ENCODE measurements around the gene HECW1.
A peak's percentile ranks its signal among the peaks of the same experiment; 100 is the strongest.
"Not testable (repeated sequence)": the region's sequence is repeated elsewhere in the genome, so short reads cannot be mapped to it uniquely, and the experiment has no call there.

HECW1 gene

GRCh38 chr7:43302773-43303460 lies 190.5 kb downstream of the HECW1 start:
- no peak for DNase-seq (ENCODE audit: low read depth in 3 of 3, low spot score in 1 of 3)

- DNase-seq (ENCODE audit: low read depth in 3 of 3, low spot score in 1 of 3) = peak in 1 of 3 donors; percentile 31
These were observed 191.3 kb downstream of the HECW1 start for GRCh38 chr7:43303740-43304241.

GRCh38 chr7:43306404-43306803 lies 194.0 kb downstream of the HECW1 start:
- DNase-seq (ENCODE audit: low read depth in 3 of 3, low spot score in 1 of 3) = no peak

DNA sequence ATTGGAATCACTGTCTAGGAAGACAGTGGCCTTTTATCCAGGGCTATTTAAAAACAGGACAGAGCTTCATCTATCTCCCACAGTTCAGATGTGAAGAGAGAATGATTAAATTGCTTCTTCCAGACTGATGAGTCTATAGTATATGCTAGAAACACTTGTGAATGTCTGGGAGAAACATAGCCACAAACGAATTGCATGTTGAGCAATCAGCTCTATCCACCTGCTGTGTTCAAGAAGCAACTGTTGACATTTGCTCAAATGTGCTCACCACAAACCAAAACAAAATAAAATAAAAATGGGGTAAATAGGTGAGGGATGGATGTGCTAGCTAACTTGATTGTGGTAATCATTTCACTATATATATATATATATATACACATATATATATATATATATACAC lies 195.1 kb downstream of the HECW1 start:
- no peak for DNase-seq (ENCODE audit: low read depth in 3 of 3, low spot score in 1 of 3)

DNA sequence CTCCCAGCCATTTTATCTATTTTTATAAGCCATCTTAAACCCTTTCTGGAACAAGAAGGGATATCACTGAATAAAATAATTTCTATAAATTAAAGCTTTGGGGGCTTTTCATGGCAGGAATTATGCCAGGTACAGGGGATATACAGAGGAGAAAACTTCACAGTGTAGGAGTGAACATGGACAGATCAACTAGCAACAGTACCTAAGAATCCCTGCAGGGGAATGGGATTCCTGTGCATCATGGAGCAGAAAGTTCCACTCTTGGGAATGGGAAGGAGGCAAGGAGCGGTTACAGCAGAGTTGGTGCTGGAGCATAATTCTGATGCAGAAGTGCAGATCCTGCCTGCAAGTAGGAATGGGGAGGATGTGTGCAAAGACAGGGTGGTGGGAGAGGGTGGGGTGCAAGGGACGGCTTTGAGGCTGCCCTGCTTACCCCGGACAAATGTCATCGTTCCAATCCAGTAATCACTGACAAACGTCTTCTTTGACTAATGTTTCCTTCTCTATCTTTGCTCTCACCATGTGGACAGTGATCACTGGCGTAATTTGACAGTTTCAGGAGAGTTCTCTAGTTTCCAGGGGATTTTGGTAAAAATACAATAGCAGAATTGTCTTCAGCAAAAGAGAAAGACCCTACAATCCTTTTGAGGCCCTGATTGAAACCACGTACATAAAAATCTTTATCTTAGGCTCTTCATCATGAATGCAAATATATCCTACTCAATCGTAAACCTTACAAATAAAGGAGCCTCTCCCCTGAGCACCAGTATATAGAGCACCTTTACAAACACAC lies 196.7 kb downstream of the HECW1 start:
- DNase-seq (ENCODE audit: low read depth in 3 of 3, low spot score in 1 of 3) = no peak

DNA sequence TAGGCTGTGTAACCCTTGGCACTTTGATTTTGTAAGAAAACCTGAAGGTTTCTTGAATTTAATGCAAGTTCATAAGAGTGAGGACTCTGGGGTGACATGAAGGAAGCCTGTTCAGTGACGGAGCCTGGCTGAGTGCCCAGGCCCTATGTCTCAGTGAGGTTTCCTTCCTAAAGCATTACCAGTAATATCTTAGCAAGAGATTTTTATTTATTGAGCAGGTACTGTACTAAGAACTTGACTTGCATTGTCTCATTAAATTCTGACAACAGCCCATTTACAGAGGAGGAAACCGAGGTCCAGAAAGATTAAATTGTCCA lies 197.2 kb downstream of the HECW1 start:
- DNase-seq (ENCODE audit: low read depth in 3 of 3, low spot score in 1 of 3) = no peak

- no peak for DNase-seq (ENCODE audit: low read depth in 3 of 3, low spot score in 1 of 3)
These were observed 198.6 kb downstream of the HECW1 start for GRCh38 chr7:43311052-43311451.

DNA sequence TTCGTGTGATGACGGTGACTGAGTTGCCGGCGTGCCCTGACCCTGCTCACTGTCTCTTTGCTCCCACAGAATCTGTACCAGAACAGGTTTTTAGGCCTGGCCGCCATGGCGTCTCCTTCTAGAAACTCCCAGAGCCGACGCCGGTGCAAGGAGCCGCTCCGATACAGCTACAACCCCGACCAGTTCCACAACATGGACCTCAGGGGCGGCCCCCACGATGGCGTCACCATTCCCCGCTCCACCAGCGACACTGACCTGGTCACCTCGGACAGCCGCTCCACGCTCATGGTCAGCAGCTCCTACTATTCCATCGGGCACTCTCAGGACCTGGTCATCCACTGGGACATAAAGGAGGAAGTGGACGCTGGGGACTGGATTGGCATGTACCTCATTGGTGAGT lies 199.2 kb downstream of the HECW1 start:
- no peak for DNase-seq (ENCODE audit: low read depth in 3 of 3, low spot score in 1 of 3)

DNA sequence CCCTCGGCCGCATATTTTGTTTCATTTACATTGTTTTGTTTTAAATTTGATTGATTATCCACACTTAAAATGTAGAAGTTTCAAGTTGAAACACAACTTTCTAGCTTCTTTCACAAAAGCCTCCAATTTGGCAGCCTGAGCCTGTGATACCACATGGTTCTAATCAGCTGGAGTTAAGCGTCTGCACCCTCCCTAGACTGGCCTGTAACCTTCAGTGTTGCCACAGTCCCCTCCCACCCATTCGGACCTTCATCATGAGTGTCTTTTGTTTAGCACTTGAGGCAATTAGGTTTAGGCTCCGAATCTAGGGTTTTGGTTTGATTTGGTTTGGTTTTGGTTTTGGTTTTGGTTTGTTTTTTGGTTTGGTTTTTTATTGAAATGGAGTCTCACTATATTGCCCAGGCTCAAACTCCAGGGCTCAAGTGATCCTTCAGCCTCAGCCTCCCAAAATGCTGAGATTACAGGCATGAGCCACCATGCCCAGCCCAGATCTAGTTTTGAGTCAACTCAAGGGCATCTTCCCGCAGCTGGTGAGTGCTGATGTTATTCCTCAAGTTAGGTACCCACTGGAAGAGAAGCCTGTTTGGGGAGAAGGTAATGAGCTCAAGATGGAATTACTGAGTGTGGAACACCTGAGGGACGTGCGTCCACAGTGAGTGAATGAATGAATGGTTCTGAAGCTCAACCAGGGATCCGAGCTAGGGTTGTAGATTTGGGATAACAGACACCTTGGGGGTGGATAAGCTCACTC lies 201.4 kb downstream of the HECW1 start:
- no peak for DNase-seq (ENCODE audit: low read depth in 3 of 3, low spot score in 1 of 3)

GRCh38 chr7:43314379-43315158 lies 202.1 kb downstream of the HECW1 start:
- no peak for DNase-seq (ENCODE audit: low read depth in 3 of 3, low spot score in 1 of 3)

DNA sequence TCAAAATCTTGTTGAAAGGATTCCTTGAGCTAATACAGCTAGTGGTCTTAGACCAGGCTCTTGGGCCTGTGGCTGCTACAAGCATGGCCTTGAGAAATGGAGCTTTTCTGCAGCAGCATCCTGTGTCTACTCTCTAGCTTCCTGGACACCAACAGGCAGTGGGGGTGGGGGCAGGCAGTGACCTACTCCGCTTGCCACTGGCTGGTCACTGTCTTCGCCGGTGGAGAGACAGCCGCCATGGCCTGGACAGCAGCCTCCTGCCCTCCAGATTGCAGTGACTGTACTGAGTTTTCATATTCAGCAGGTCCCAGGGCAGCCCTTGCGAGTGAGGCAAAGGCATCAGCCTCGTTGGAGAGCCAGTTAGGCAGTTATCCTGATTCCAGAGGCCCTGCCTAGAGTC lies 204.6 kb downstream of the HECW1 start:
- DNase-seq (ENCODE audit: low read depth in 3 of 3, low spot score in 1 of 3) = no peak

GRCh38 chr7:43318188-43318770 lies 205.8 kb downstream of the HECW1 start:
- DNase-seq (ENCODE audit: low read depth in 3 of 3, low spot score in 1 of 3) = no peak

DNA sequence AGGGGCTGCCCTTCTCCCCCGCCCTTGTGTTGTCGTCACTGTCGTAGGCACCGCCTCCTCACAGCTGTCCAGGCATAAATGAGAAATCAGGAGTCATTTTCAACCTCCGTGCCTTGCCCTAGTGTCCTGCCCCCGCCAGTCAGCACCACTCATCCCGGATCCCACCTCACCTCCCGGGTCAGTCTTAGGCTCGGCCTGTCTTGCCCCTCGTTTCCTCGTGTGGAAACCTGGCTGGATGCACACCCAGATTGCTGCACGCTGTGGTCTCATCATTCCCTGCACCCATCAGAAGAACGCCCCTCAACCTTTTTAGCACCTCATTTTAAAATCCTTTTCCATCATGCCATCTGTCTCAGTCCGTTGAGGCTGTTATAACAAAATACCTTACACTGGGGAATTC lies 213.1 kb downstream of the HECW1 start:
- DNase-seq (ENCODE audit: low read depth in 3 of 3, low spot score in 1 of 3) = no peak

DNA sequence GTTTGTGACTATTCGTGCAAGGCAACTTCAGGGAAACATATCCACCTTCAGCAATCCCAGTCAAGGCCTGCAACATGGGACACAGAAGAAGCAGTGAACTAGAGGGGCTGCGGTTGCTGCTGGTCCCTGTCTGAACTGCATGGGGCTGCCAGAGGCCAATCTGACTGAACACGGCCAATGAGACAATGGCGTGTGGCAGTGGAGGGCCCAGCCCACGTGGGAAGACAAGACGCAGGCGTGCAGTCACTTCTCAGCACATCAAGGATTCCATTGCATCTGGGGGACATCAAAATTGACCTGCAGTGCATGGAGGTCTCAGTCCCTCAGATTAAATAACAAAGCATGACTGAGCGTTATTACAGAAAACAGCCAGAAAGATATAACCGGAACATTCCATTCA lies 215.9 kb downstream of the HECW1 start:
- no peak for DNase-seq (ENCODE audit: low read depth in 3 of 3, low spot score in 1 of 3)

DNA sequence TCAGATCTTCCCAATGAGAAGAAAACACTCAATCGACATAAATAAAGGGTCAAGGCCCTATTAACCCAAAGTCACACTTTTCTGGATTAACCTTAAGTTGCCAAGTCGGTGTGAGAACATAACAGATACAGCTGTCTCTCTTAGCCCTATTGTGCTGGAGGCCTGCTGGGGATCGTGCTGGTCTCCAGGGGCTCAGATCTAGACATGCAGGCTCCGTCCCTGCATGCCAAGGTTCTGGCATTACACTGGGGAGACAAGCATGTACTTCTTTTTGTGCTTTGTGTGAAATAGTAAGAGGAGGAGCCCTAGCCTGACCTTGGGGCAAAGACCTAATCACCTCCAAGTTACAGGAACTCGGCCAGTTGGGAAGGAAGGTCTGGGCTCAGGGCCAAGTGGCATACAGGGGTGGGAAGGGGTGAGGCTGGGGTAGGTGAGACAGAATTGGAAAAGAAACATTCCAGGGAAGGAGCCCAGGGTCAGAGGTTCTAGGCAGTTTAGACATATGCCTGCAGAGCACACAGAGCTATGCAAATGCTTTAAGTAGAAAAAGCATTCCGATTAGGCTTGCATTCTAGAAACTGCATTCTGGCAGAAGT lies 216.4 kb downstream of the HECW1 start:
- no peak for DNase-seq (ENCODE audit: low read depth in 3 of 3, low spot score in 1 of 3)

DNA sequence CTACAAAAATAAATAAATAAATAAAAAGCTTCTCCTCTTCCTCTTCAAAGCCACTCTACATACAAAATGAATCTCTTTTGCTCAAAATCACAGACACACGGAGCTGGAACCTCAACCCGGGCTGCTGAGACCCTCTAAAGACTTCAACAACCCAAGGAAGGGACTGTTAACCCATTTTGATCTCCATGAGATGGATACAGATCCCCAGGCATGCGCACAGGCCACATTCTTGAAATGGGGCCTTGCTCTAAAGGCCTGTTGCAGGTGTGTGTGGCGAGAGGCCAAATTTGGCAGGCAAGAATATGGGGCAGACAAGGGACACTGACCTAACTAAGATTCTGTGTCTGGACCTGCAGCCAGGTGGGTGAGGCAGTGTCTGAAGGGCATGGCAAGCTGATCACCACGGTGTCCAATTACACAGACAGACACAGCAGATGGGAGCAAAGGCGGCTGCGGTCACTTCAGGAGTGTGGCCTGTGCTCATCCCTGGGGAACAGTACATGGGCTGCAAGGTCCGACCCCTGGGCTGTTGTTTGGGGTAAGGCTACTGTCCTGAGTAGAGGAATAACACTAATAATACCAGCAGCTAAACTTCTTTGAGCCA lies 219.8 kb downstream of the HECW1 start:
- no peak for DNase-seq (ENCODE audit: low read depth in 3 of 3, low spot score in 1 of 3)

- no peak for DNase-seq (ENCODE audit: low read depth in 3 of 3, low spot score in 1 of 3)
These were observed 224.7 kb downstream of the HECW1 start for GRCh38 chr7:43337191-43337590.

- no peak for DNase-seq (ENCODE audit: low read depth in 3 of 3, low spot score in 1 of 3)
These were observed 225.4 kb downstream of the HECW1 start for GRCh38 chr7:43337811-43338210.

DNA sequence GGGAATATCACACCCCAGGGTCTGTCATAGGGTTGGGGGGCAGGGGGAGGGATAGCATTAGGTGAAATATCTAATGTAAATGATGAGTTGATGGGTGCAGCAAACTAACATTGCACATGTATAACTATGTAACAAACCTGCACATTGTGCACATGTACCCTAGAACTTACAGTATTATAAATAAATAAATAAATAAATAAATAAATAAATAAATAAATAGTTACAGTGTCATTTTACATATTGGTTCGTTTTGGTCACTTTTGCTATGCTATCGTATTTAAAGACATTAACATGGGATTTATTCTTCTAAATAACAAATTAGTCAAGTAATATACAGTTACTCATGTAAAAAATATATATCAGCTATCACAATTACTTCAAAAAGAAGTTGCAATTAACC lies 228.7 kb downstream of the HECW1 start:
- DNase-seq (ENCODE audit: low read depth in 3 of 3, low spot score in 1 of 3) = no peak

DNA sequence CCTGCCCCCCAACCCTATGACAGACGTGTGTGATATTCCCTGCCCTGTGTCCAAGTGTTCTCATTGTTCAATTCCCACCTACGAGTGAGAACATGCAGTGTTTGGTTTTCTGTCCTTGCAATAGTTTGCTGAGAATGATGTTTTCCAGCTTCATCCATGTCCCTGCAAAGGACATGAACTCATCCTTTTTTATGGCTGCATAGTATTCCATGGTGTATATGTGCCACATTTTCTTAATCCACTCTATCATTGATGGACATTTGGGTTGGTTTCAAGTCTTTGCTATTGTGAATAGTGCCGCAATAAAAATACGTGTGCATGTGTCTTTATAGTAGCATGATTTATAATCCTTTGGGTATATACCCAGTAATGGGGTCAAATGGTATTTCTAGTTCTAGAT lies 231.0 kb downstream of the HECW1 start:
- not testable (repeated sequence) for DNase-seq (ENCODE audit: low read depth in 3 of 3, low spot score in 1 of 3)

All from stimulated activated CD4-positive, alpha-beta T cell treated with anti-CD3 and anti-CD28 coated beads, TNF-alpha, amount 100 ng/mL, for 1 hour (primary cell).